Activated naive CD4-positive, alpha-beta T cell treated with anti-CD3 and anti-CD28 coated beads, Interleukin-2, amount 50 U/mL, for 72 hours (primary cell): ENCODE measurements around the gene SLC25A6. TPM values are rescaled to one million over a fixed set of nuclear protein-coding genes. Genes with fewer than 3 reads are reported as not detected.

Source experiments
- ATAC-seq, 2 donors: fragments of 150-1000 bp; cut with Tn5 transposase; 2 replicates each; pipeline ENCODE4 v1.10.0; 2021; ENCODE audit warnings: mild to moderate bottlenecking in 2 of 2, moderate library complexity in 2 of 2
- DNase-seq, 2 donors: peaks; one replicate each; pipeline ENCODE4 v3.0.0; 2021 to 2022; ENCODE audit warnings: low spot score in 2 of 2
- H3K27ac Mint-ChIP-seq, 2 donors: one replicate each; pipeline ENCODE4 v1.8.0; 2022; ENCODE audit warnings: mild to moderate bottlenecking in 2 of 2, mixed read lengths in 2 of 2
- H3K36me3 Mint-ChIP-seq, 2 donors: one replicate each; pipeline ENCODE4 v1.8.0; 2022; ENCODE audit warnings: mixed read lengths in 2 of 2
- H3K9me3 Mint-ChIP-seq, 2 donors: one replicate each; pipeline ENCODE4 v1.8.0; 2022; ENCODE audit warnings: mixed read lengths in 2 of 2
- total RNA-seq, 2 donors: library from RNA; stranded (reverse); gene quantifications; one replicate each; pipeline ENCODE4 v1.2.3, GENCODE V29; 2022

Gene SLC25A6
- total RNA-seq, 2 donors from 2014 or later: 382 to 645 TPM

- Mint-ChIP-seq H3K27ac (peak overlapping the region in 1 of 2 donors; percentile 36), H3K9me3 (no peaks in the 10 kb centered on the region), H3K36me3 (peaks cover 17 to 20% of the 10 kb centered on the region in 2 donors)
- no peak for ATAC-seq
- DNase-seq: peak in 1 of 2 donors; percentile 48
Measured at GRCh38 chrX:1397441-1398270, 5.7 kb upstream of the SLC25A6 start.

- ATAC-seq (no peak), DNase-seq (peak in 1 of 2 donors; percentile 50)
- Mint-ChIP-seq H3K36me3 (peaks cover 17 to 20% of the 10 kb centered on the region in 2 donors), H3K9me3 (no peaks in the 10 kb centered on the region), H3K27ac (no peak overlapping the region)
Measured at GRCh38 chrX:1397001-1397400, 5.1 kb upstream of the SLC25A6 start.

- H3K36me3 Mint-ChIP-seq: peaks cover 28 to 31% of the 10 kb centered on the region in 2 donors
- H3K27ac Mint-ChIP-seq: peak overlapping the region; percentile 3 to 57
- ATAC-seq (no peak), DNase-seq (no peak)
- no peaks in the 10 kb centered on the region for H3K9me3 Mint-ChIP-seq
Measured at GRCh38 chrX:1395646-1396216, 3.8 kb upstream of the SLC25A6 start.

- ATAC-seq (no peak), DNase-seq (peak in 1 of 2 donors; percentile 53)
- Mint-ChIP-seq H3K36me3 (peaks cover 28 to 33% of the 10 kb centered on the region in 2 donors), H3K27ac (peak overlapping the region; percentile 84 to 97), H3K9me3 (no peaks in the 10 kb centered on the region)
Measured at GRCh38 chrX:1394731-1395501, 3.0 kb upstream of the SLC25A6 start.

GRCh38 chrX:1393871-1394615, 2.1 kb upstream of the SLC25A6 start:
- peak overlapping the region; percentile 97 to 99 for H3K27ac Mint-ChIP-seq
- ATAC-seq: no peak
- H3K36me3 Mint-ChIP-seq: peaks cover 31 to 37% of the 10 kb centered on the region in 2 donors
- DNase-seq: no peak
- H3K9me3 Mint-ChIP-seq: no peaks in the 10 kb centered on the region

- DNase-seq: no peak
- Mint-ChIP-seq H3K36me3 (peaks cover 46 to 52% of the 10 kb centered on the region in 2 donors), H3K27ac (peak overlapping the region; percentile 97 to 99), H3K9me3 (no peaks in the 10 kb centered on the region)
- peak; percentile 33 to 39 for ATAC-seq
Measured at GRCh38 chrX:1392376-1393068, 609 bp upstream of the SLC25A6 start.

- ATAC-seq: no peak
- DNase-seq: no peak
Measured at GRCh38 chrX:1391370-1391706, 575 bp downstream of the SLC25A6 start.

GRCh38 chrX:1390621-1391369, 1.1 kb downstream of the SLC25A6 start:
- no peak for ATAC-seq

More at GRCh38 chrX:1391370-1391706, 575 bp downstream of the SLC25A6 start:
- H3K9me3 Mint-ChIP-seq: no peaks in the 10 kb centered on the region
- peaks cover 52 to 64% of the 10 kb centered on the region in 2 donors for H3K36me3 Mint-ChIP-seq
- H3K27ac Mint-ChIP-seq: peak overlapping the region; percentile 88 to 97

GRCh38 chrX:1389993-1390285, 2.0 kb downstream of the SLC25A6 start:
- no peak for ATAC-seq
- H3K27ac Mint-ChIP-seq: peak overlapping the region in 1 of 2 donors; percentile 79
- H3K9me3 Mint-ChIP-seq: no peaks in the 10 kb centered on the region

More at GRCh38 chrX:1390621-1391369, 1.1 kb downstream of the SLC25A6 start:
- H3K36me3 Mint-ChIP-seq: peaks cover 48 to 60% of the 10 kb centered on the region in 2 donors
- peak in 1 of 2 donors; percentile 39 for DNase-seq
- H3K9me3 Mint-ChIP-seq: no peaks in the 10 kb centered on the region
- H3K27ac Mint-ChIP-seq: peak overlapping the region; percentile 88 to 97

GRCh38 chrX:1389181-1389992, 2.5 kb downstream of the SLC25A6 start:
- Mint-ChIP-seq H3K27ac (peak overlapping the region; percentile 85 to 86), H3K36me3 (peaks cover 37 to 57% of the 10 kb centered on the region in 2 donors), H3K9me3 (no peaks in the 10 kb centered on the region)
- DNase-seq (peak in 1 of 2 donors; percentile 51), ATAC-seq (no peak)

More at GRCh38 chrX:1389993-1390285, 2.0 kb downstream of the SLC25A6 start:
- peaks cover 40 to 58% of the 10 kb centered on the region in 2 donors for H3K36me3 Mint-ChIP-seq
- no peak for DNase-seq

GRCh38 chrX:1388651-1389050, 3.3 kb downstream of the SLC25A6 start:
- Mint-ChIP-seq H3K9me3 (no peaks in the 10 kb centered on the region), H3K27ac (peak overlapping the region; percentile 85 to 86), H3K36me3 (peaks cover 36 to 57% of the 10 kb centered on the region in 2 donors)
- DNase-seq (no peak), ATAC-seq (no peak)

- ATAC-seq (no peak), DNase-seq (peak in 1 of 2 donors; percentile 55)
- Mint-ChIP-seq H3K9me3 (no peaks in the 10 kb centered on the region), H3K27ac (peak overlapping the region; percentile 85 to 90), H3K36me3 (peaks cover 36 to 57% of the 10 kb centered on the region in 2 donors)
Measured at GRCh38 chrX:1387141-1387776, 4.7 kb downstream of the SLC25A6 start.

- Mint-ChIP-seq H3K27ac (peak overlapping the region; percentile 21 to 90), H3K36me3 (peaks cover 33 to 54% of the 10 kb centered on the region in 2 donors), H3K9me3 (no peaks in the 10 kb centered on the region)
- ATAC-seq (no peak), DNase-seq (peak in 1 of 2 donors; percentile 45)
Measured at GRCh38 chrX:1386338-1387127, 5.4 kb downstream of the SLC25A6 start.
